ENCODE data around the gene APBB2. TPM values are rescaled to one million over a fixed set of nuclear protein-coding genes. Genes with fewer than 3 reads are reported as not detected.

APBB2 gene
- total and polyA plus RNA-seq, 2 of the 8 experiments (the other 6 are each of a cell fraction or from before 2014, with no cell fraction given), result 58.7 to 59.4 TPM

DNA sequence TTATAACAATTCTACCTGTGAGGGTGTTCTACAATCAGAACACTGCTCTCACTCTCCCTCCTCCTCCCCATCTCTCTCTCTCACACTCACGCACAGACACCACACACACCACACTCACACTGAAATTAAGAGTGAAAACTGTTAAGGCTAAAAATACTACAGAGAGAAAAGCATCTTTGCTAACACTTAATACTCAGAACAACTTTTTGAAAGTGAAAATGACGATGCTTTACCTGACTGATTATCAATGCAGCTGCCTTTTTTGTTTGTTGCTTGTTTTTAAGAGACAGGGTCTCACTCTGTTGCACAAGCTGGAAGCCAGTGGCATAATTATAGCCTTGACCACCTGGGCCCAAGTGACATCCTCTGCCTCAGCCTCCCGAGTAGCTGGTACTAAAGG lies 222.4 kb downstream of the APBB2 start:
- H2AFZ ChIP-seq (ENCODE audit: low read length), result no peak overlapping the region
- no peak overlapping the region for H2BK15ac ChIP-seq (ENCODE audit: low read length)
- no peak overlapping the region for H2BK20ac ChIP-seq (ENCODE audit: low read length)
- no peaks in the 10 kb centered on the region; a peak in 1 of 4 replicates for H3K9me3 ChIP-seq (ENCODE audit: insufficient read depth in 2 of 2, low read depth in 1 of 2, low read length in 1 of 2)
- H3K23ac ChIP-seq (ENCODE audit: insufficient read length), result no peak overlapping the region
- no peak overlapping the region for H2AK5ac ChIP-seq (ENCODE audit: low read depth, low read length)
- no peak overlapping the region for H4K8ac ChIP-seq (ENCODE audit: extremely low read depth, insufficient read depth, low read length)
- DNase-seq (ENCODE audit: low read depth in 1 of 2, low spot score in 2 of 2), result no peak
- H4K5ac ChIP-seq (ENCODE audit: insufficient read length, low read depth, low read length), result no peak overlapping the region
- no peak overlapping the region for H2BK5ac ChIP-seq (ENCODE audit: low read depth, low read length)
- no peak for FAIRE-seq
- H3K56ac ChIP-seq (replicated peaks; ENCODE audit: insufficient read length, low read depth, low read length), result no peak overlapping the region
- no peak overlapping the region for H4K91ac ChIP-seq (replicated peaks; ENCODE audit: insufficient read length, low read length)
- H3K4ac ChIP-seq (replicated peaks; ENCODE audit: insufficient read length, low read depth, low read length), result no peak overlapping the region
- no peak overlapping the region for H3K27ac ChIP-seq (ENCODE audit: low read depth, low read length)
- H3K14ac ChIP-seq (ENCODE audit: insufficient read length), result no peak overlapping the region
- H3K4me1 ChIP-seq (replicated peaks in 1 of 4; ENCODE audit: control insufficient read depth in 3 of 4, insufficient read depth in 4 of 4, low read length in 3 of 4), result no peaks in the 10 kb centered on the region
- no peak overlapping the region for H3K18ac ChIP-seq (ENCODE audit: extremely low read depth, low read length)
- no peak overlapping the region for H3K4me2 ChIP-seq (ENCODE audit: insufficient read depth in 1 of 2, low read depth in 2 of 2, low read length in 2 of 2)
- no peaks in the 10 kb centered on the region for H3K27me3 ChIP-seq (replicated peaks in 1 of 4; ENCODE audit: control insufficient read depth in 3 of 4, extremely low read depth in 1 of 4, insufficient read depth in 3 of 4, low read length in 3 of 4)
- H3K79me2 ChIP-seq (ENCODE audit: control insufficient read depth in 1 of 2, insufficient read depth in 2 of 2, low read length in 2 of 2), result no peaks in the 10 kb centered on the region
- H3K4me3 ChIP-seq (ENCODE audit: extremely low read depth in 1 of 4, insufficient read depth in 2 of 4, low read depth in 3 of 4, low read length in 4 of 4), result no peak overlapping the region
- ChIA-PET CTCF (ENCODE audit: partially characterized antibody) (interaction anchor here (0.7 to 7.7 kb wide), 3 partner anchors 14 to 80 kb away, joined by 3 to 58 read pairs (median 4); no protein-coding TSS in a partner anchor), POLR2A (ENCODE audit: partially characterized antibody) (no interaction called here)
- H2BK120ac ChIP-seq (replicated peaks; ENCODE audit: low read depth, low read length), result no peak overlapping the region
- no peaks in the 10 kb centered on the region for H3K36me3 ChIP-seq (ENCODE audit: control insufficient read depth in 2 of 4, insufficient read depth in 4 of 4, low read length in 3 of 4)
- H3K23me2 ChIP-seq (ENCODE audit: low read depth, low read length), result no peaks in the 10 kb centered on the region
- no peaks in the 10 kb centered on the region for H4K20me1 ChIP-seq (replicated peaks in 1 of 2; ENCODE audit: control insufficient read depth in 1 of 2, insufficient read depth in 2 of 2, low read length in 2 of 2)
- H3K9ac ChIP-seq (replicated peaks in 1 of 4; ENCODE audit: extremely low read depth in 1 of 4, low read depth in 3 of 4, low read length in 3 of 4), result no peak overlapping the region
- no peaks in the 10 kb centered on the region for H3K79me1 ChIP-seq (ENCODE audit: low read depth, low read length)
- H2BK12ac ChIP-seq (ENCODE audit: low read depth, low read length), result no peak overlapping the region
- 75% methylated on average over 3 of the region's 3 CpGs; no CpG with 5 or more reads in 1 of the 2 experiments for WGBS, 2 experiments (ENCODE audit: extremely low coverage in 1 of 2, insufficient coverage in 1 of 2, insufficient read length in 1 of 2, insufficient replicate concordance in 2 of 2, low coverage in 1 of 2, low lambda C conversion rate in 2 of 2, missing lambda C conversion rate in 1 of 2)
- no peak for TF ChIP-seq SIRT6 (IDR thresholded peaks at IDR 0.05; ENCODE audit: low read length)
- TF ChIP-seq EZH2 (IDR thresholded peaks at IDR 0.05; ENCODE audit: low read depth, low read length, severe bottlenecking), result no peak
- no peak for TF ChIP-seq BACH1 (IDR thresholded peaks at IDR 0.05; ENCODE audit: low read length)
- TF ChIP-seq CBX5 (IDR thresholded peaks at IDR 0.05; ENCODE audit: low read depth, low read length), result no peak
- no peak for TF ChIP-seq ATF2 (IDR thresholded peaks at IDR 0.05; ENCODE audit: low read length)
- no peak for TF ChIP-seq ASH2L (IDR thresholded peaks at IDR 0.05; ENCODE audit: low read length)
- no peak for TF ChIP-seq SP2 (IDR thresholded peaks at IDR 0.05; ENCODE audit: low read length)
- TF ChIP-seq FOSL1 (IDR thresholded peaks at IDR 0.05; ENCODE audit: insufficient read depth, low read depth, low read length), result no peak
- TF ChIP-seq HDAC6 (IDR thresholded peaks at IDR 0.05; ENCODE audit: low read depth, low read length), result no peak
- TF ChIP-seq, protein P1, sequence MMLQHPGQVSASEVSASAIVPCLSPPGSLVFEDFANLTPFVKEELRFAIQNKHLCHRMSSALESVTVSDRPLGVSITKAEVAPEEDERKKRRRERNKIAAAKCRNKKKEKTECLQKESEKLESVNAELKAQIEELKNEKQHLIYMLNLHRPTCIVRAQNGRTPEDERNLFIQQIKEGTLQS (IDR thresholded peaks at IDR 0.05; ENCODE audit: insufficient read depth, low read depth, low read length), result no peak
- TF ChIP-seq KDM5A (IDR thresholded peaks at IDR 0.05; ENCODE audit: low read length), result no peak
- no peak for TF ChIP-seq RFX5 (IDR thresholded peaks at IDR 0.05; ENCODE audit: borderline replicate concordance, low read depth, low read length)
- no peak for TF ChIP-seq CHD1 (IDR thresholded peaks at IDR 0.05; ENCODE audit: low read depth, low read length)
- no peak for TF ChIP-seq SP4 (IDR thresholded peaks at IDR 0.05; ENCODE audit: low read length)

All from H1 (cell line).